Stomach (tissue), 9 donors: ENCODE results near the gene IRAG1. TPM values are rescaled to one million over a fixed set of nuclear protein-coding genes. Genes with fewer than 3 reads are reported as not detected.

ENCODE experiments used
- DNase-seq, 2 donors: peaks; one replicate each; pipeline versions ENCODE4 v3.0.0 to v3.0.0-alpha.2; 2013 to 2019
- H3K27ac ChIP-seq, 5 donors: fragments of 200-600 bp in 4 of 5; sonication (generic) in 4 of 5; one replicate each; pipeline ENCODE4 v1.5.1; 2013 to 2019; ENCODE audit warnings: mild to moderate bottlenecking in 1 of 5, moderate library complexity in 1 of 5
- H3K27me3 ChIP-seq, 3 donors: fragments of 200-600 bp; sonication (generic); one replicate each; pipeline ENCODE4 v1.5.1; 2017 to 2019; ENCODE audit warnings: mixed run types in 1 of 3
- H3K36me3 ChIP-seq, 4 donors: fragments of 200-600 bp; sonication (generic); 1 replicate in 3 of 4; 2 replicates in 1 of 4; pipeline ENCODE4 v1.5.1; 2016 to 2019
- H3K4me1 ChIP-seq, 4 donors: fragments of 200-600 bp; sonication (generic); one replicate each; pipeline ENCODE4 v1.5.1; 2016 to 2019
- H3K4me3 ChIP-seq, 4 donors: fragments of 200-600 bp; sonication (generic) in 3 of 4; one replicate each; pipeline ENCODE4 v1.5.1; 2016 to 2019; ENCODE audit warnings: mild to moderate bottlenecking in 1 of 4
- H3K9me3 ChIP-seq, 4 donors: fragments of 200-600 bp; sonication (generic); one replicate each; pipeline ENCODE4 v1.5.1; 2016 to 2019
- EP300 ChIP-seq: sonication (generic); formaldehyde crosslinking; IDR thresholded peaks from one replicate; pipeline ENCODE4 v1.6.1; 2017; ENCODE audit warnings: antibody characterized with exemption
- POLR2A ChIP-seq, 4 donors: fragments of 450-650 bp; IDR thresholded peaks; one replicate each; pipeline ENCODE4 v1.6.1; 2016; ENCODE audit warnings: antibody characterized with exemption in 4 of 4, control low read depth in 2 of 4, mild to moderate bottlenecking in 1 of 4, moderate library complexity in 1 of 4
- POLR2AphosphoS5 ChIP-seq, 3 donors: sonication (generic); formaldehyde crosslinking; IDR thresholded peaks; one replicate each; pipeline ENCODE4 v1.6.1; 2016; ENCODE audit warnings: antibody characterized with exemption in 3 of 3
- WGBS, 5 donors: extraction: QIAGEN DNeasy Blood & Tissue Kit in 3 of 5; methylation state at CpG; one replicate each; pipeline versions ENCODE4 v1.1.5 to v1.1.7; 2013 to 2018; 5-methylcytosine and 5-hydroxymethylcytosine counted together
- intact Hi-C: fragments of 100-400 bp; cut with DNase I; formaldehyde crosslinking; loops from one replicate; pipeline ENCODE4 v1.15.1; 2023; ENCODE audit warnings: low total_unique reads
- polyA plus RNA-seq, 3 donors: library from polyadenylated mRNA; stranded (reverse); fragments of 200-250 nt; gene quantifications; one replicate each; pipeline ENCODE4 v1.2.3, GENCODE V29; 2013
- small RNA-seq, 4 donors: library from RNA; depleted of rRNA; stranded (forward); fragments of <200 nt; gene quantifications; one replicate each; pipeline ENCODE3, GENCODE V24; 2016
- total RNA-seq, 5 donors: library from RNA; depleted of rRNA; stranded (reverse); fragments of >200 nt; gene quantifications; one replicate each; pipeline versions ENCODE4 v1.1.0 to v1.2.3, GENCODE V29; 2014 to 2016
- TF ChIP-seq, protein P1 (sequence below), 7 experiments: fragments of 450-650 bp in 4 of 7; fragments of 200-600 bp in 3 of 7; sonication (generic) in 3 of 7; IDR thresholded peaks; one replicate each; pipeline ENCODE4 v1.5.1; 2016 to 2019; ENCODE audit warnings: antibody characterized with exemption in 7 of 7, control low read depth in 2 of 7, mild to moderate bottlenecking in 1 of 7
- donor health status: healthy with polysubstance abuse.
- donor health status: Bipolar disorder and iron deficiency.
- donor health status: healthy.

Gene IRAG1
- total and polyA plus RNA-seq, 8 donors: 12.7 to 60.7 (median 26.4) TPM

DNA sequence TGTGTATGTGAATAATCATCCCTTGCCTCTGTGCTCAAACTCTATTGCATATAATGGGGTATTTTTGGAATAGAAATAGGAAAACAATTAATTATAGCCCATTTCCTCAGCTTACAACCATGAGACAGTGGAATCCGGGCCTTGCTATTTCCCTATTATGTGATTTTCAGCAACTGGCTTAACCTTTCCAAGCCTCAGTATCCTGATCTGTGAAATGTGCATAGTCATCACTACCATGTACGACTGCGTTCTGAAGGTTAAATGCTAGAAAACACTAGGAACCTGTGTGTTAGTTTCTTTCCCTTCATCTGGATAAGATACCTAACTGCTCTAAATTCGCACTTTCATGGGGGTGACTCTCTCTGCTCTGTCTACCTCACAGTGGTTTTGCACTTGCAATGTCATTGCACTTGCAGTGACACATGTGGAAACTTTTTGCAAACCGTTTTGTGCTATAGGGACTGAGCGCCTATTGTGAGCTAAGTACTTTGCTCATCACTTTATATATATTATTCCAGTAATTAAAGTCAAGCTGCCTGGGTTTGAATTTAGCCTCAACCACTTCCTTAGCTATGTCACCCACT, 48.3 kb downstream of the IRAG1 start:
- Histone ChIP-seq H3K27me3 (no peaks in the 10 kb centered on the region), H3K9me3 (no peaks in the 10 kb centered on the region), H3K4me3 (no peak overlapping the region), H3K4me1 (peaks cover 8 to 61% (median 35%) of the 10 kb centered on the region in 4 donors), H3K36me3 (peaks cover 0 to 11% (median 0%) of the 10 kb centered on the region in 4 donors), H3K27ac (peak overlapping the region in 3 of 5 donors; percentile 20 to 44 (median 40))
- intact Hi-C loops: no loop called here
- TF ChIP-seq POLR2A (IDR thresholded peaks at IDR 0.05) (no peak), POLR2AphosphoS5 (IDR thresholded peaks at IDR 0.05) (no peak), EP300 (no peak)
- TF ChIP-seq, protein P1, sequence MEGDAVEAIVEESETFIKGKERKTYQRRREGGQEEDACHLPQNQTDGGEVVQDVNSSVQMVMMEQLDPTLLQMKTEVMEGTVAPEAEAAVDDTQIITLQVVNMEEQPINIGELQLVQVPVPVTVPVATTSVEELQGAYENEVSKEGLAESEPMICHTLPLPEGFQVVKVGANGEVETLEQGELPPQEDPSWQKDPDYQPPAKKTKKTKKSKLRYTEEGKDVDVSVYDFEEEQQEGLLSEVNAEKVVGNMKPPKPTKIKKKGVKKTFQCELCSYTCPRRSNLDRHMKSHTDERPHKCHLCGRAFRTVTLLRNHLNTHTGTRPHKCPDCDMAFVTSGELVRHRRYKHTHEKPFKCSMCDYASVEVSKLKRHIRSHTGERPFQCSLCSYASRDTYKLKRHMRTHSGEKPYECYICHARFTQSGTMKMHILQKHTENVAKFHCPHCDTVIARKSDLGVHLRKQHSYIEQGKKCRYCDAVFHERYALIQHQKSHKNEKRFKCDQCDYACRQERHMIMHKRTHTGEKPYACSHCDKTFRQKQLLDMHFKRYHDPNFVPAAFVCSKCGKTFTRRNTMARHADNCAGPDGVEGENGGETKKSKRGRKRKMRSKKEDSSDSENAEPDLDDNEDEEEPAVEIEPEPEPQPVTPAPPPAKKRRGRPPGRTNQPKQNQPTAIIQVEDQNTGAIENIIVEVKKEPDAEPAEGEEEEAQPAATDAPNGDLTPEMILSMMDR (IDR thresholded peaks at IDR 0.05): no peak
- WGBS, 5 donors: 73 to 87% (median 85%) methylated on average over 6 of the region's 6 CpGs
- DNase-seq: no peak

Small RNAs within 50 kb of the gene (small RNA-seq; reads per million reads assigned to genes)
- gene RF00019: 0 reads per million in 4 donors

Other genes with a start within 250 kb of the IRAG1 start
- gene AMPD3, start 238.5 kb downstream of the IRAG1 start, total RNA-seq: 10 to 100 TPM in 3 of 5 donors, 1 to 10 TPM in 2; 7.7 to 20.4 (median 14.2) TPM
- gene AMPD3, start 238.5 kb downstream of the IRAG1 start, polyA plus RNA-seq: 1 to 10 TPM; 4.1 to 6.6 (median 5.2) TPM
- gene RNF141, start 152.6 kb downstream of the IRAG1 start, total RNA-seq: 10 to 100 TPM in 3 of 5 donors, 1 to 10 TPM in 2; 6.4 to 71.2 (median 22.5) TPM
- gene RNF141, start 152.6 kb downstream of the IRAG1 start, polyA plus RNA-seq: 10 to 100 TPM; 14.9 to 22.0 (median 16.2) TPM
- 100 to 1,000 TPM in 1 of 5 donors, 10 to 100 TPM in 3, 1 to 10 TPM in 1; 5.2 to 149 (median 26.8) TPM for gene LYVE1, start 125.1 kb downstream of the IRAG1 start, total RNA-seq
- gene LYVE1, start 125.1 kb downstream of the IRAG1 start, polyA plus RNA-seq: 10 to 100 TPM in 1 of 3 donors, 1 to 10 TPM in 2; 7.3 to 14.4 (median 8.6) TPM
- gene CTR9, start 57.5 kb upstream of the IRAG1 start, total RNA-seq: 10 to 100 TPM in 3 of 5 donors, 1 to 10 TPM in 2; 9.3 to 39.5 (median 21.9) TPM
- gene CTR9, start 57.5 kb upstream of the IRAG1 start, polyA plus RNA-seq: 10 to 100 TPM in 2 of 3 donors, 1 to 10 TPM in 1; 9.1 to 10.4 (median 10.4) TPM
- 100 to 1,000 TPM; 344 to 576 (median 400) TPM for gene EIF4G2, start 115.2 kb upstream of the IRAG1 start, total RNA-seq
- 100 to 1,000 TPM; 182 to 291 (median 286) TPM for gene EIF4G2, start 115.2 kb upstream of the IRAG1 start, polyA plus RNA-seq
- 10 to 100 TPM in 4 of 5 donors, 1 to 10 TPM in 1; 9.0 to 54.7 (median 25.9) TPM for gene ZBED5, start 164.3 kb upstream of the IRAG1 start, total RNA-seq
- gene ZBED5, start 164.3 kb upstream of the IRAG1 start, polyA plus RNA-seq: 10 to 100 TPM; 10.9 to 34.2 (median 17.4) TPM